Gastroesophageal sphincter (tissue), 3 donors: Measurements from ENCODE around the gene TMEM14C.

Experiments used
- POLR2A ChIP-seq, 2 donors: fragments of 450-650 bp; IDR thresholded peaks; one replicate each; pipeline ENCODE4 v1.6.1; 2017; ENCODE audit warnings: antibody characterized with exemption in 2 of 2, mild to moderate bottlenecking in 2 of 2, moderate library complexity in 1 of 2
- TF ChIP-seq, protein P1 (sequence below), 4 experiments: fragments of 200-600 bp in 2 of 4; fragments of 450-650 bp in 2 of 4; sonication (generic) in 1 of 4; IDR thresholded peaks; one replicate each; pipeline ENCODE4 v1.5.1; 2017 to 2019; ENCODE audit warnings: antibody characterized with exemption in 4 of 4, mild to moderate bottlenecking in 2 of 4, moderate library complexity in 2 of 4

DNA sequence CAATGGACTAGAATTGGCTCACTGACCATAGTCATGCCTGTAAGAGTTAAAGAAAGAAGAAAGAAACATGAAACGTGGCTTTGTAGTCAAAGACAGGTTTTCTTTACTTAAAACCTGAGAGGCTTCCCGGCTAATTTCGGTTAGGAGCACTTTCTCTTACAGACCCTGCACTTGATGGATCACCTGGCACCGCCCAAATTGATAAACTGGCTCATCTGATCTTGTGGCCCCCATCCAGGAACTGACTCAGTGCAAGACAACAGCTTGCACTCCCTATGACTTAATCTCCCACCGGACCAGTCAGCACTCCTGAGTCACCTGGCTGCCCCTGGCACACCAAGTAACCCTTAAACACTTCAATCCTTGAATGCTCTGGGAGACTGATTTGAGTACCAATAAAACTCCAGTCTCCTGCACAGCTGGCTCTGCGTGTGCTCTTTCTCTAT is 37.0 kb downstream of the TMEM14C start:
- no peak for TF ChIP-seq POLR2A (IDR thresholded peaks at IDR 0.05)
- TF ChIP-seq, protein P1, sequence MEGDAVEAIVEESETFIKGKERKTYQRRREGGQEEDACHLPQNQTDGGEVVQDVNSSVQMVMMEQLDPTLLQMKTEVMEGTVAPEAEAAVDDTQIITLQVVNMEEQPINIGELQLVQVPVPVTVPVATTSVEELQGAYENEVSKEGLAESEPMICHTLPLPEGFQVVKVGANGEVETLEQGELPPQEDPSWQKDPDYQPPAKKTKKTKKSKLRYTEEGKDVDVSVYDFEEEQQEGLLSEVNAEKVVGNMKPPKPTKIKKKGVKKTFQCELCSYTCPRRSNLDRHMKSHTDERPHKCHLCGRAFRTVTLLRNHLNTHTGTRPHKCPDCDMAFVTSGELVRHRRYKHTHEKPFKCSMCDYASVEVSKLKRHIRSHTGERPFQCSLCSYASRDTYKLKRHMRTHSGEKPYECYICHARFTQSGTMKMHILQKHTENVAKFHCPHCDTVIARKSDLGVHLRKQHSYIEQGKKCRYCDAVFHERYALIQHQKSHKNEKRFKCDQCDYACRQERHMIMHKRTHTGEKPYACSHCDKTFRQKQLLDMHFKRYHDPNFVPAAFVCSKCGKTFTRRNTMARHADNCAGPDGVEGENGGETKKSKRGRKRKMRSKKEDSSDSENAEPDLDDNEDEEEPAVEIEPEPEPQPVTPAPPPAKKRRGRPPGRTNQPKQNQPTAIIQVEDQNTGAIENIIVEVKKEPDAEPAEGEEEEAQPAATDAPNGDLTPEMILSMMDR (IDR thresholded peaks at IDR 0.05), result no peak
